Measurements from ENCODE around the gene ELMO3. TPM values are rescaled to one million over a fixed set of nuclear protein-coding genes. Genes with fewer than 3 reads are reported as not detected.

The ELMO3 gene
- total RNA-seq, 1 donor = 0.09 TPM

DNA sequence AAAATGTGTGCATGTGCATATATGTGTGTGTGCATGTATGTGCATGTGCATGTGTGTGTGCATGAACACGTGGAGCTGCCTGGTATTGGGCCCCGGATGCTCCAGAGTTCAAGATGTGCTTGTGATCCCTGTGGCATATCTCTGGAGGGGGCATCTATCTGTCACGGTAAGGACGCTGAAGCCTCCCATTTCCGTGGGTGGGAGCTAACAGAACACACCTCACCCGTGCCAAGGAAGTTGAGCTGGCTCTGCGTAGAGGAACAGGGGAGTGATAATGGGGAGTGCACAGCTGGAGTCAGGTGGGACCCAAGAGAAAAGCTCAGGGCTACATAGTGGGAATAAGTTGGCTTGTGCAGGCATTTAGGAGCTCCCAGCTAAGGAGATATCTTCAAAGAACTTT is 12.7 kb downstream of the ELMO3 start:
- TF ChIP-seq, protein P1, sequence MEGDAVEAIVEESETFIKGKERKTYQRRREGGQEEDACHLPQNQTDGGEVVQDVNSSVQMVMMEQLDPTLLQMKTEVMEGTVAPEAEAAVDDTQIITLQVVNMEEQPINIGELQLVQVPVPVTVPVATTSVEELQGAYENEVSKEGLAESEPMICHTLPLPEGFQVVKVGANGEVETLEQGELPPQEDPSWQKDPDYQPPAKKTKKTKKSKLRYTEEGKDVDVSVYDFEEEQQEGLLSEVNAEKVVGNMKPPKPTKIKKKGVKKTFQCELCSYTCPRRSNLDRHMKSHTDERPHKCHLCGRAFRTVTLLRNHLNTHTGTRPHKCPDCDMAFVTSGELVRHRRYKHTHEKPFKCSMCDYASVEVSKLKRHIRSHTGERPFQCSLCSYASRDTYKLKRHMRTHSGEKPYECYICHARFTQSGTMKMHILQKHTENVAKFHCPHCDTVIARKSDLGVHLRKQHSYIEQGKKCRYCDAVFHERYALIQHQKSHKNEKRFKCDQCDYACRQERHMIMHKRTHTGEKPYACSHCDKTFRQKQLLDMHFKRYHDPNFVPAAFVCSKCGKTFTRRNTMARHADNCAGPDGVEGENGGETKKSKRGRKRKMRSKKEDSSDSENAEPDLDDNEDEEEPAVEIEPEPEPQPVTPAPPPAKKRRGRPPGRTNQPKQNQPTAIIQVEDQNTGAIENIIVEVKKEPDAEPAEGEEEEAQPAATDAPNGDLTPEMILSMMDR (IDR thresholded peaks at IDR 0.05; ENCODE audit: insufficient read depth, low read length) = no peak
- no peak overlapping the region for H3K4me3 ChIP-seq (ENCODE audit: low read depth, low read length)
- no peak for DNase-seq (ENCODE audit: low read depth)

DNA sequence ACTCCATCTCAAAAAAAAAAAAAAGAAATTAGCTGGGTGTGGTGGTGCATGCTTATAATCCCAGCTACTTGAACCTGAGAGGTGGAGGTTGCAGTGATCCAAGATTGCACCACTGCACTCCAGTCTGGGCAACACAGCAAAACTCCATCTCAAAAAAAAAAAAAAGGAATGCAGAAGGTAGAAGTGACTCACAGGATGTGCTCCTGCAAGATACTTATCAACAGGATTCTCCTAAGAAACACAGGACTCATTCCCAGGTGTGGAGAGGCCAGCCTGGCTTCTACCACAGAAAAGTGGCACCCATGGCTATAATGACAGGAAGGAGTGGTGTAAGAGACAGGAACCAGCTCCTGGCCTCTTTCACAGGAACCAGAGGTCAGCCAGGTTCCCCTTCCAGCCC is 13.8 kb downstream of the ELMO3 start:
- TF ChIP-seq, protein P1 (IDR thresholded peaks at IDR 0.05; ENCODE audit: insufficient read depth, low read length) = no peak
- H3K4me3 ChIP-seq (ENCODE audit: low read depth, low read length) = no peak overlapping the region
- DNase-seq (ENCODE audit: low read depth) = no peak

DNA sequence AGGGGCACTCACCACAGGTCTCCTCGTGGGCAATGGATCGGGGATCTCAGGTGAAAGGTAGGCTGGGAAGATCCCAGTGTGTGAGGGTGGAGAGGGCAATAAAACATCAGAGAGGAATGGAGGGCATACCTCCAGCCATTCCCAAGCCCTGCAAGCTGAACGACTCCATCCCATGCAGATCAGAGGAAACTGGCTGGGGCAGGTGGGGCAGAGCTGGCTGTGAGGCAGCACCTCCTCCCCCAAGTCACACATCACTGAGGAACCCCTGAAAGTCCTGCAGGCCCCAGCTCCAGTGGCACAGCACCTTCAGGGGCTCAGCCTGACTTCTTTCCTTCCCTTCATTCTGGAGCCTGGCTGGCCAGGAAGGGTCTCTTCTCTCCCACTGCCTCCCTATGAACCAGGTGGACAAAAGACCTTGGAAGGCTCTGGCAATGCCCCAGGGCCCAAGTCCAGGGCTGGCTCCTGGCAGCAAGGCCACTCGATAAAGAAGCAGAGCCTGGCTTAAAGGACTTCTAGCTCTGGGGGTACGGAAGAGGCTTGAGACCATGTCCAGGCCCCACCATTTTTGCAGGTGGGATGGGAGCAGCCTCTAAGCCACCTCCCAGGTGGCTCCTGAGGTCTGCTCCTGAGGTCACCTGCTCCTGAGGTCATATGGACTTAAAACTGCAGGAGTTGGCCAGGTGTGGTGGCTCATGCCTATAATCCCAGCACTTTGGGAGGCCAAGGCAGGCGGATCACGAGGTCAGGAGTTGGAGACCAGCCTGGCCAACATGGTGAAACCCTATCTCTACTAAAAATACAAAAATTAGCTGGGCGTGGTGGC is 14.5 kb downstream of the ELMO3 start:
- DNase-seq (ENCODE audit: low read depth) = no peak
- TF ChIP-seq, protein P1 (IDR thresholded peaks at IDR 0.05; ENCODE audit: insufficient read depth, low read length) = no peak
- no peak overlapping the region for H3K4me3 ChIP-seq (ENCODE audit: low read depth, low read length)

DNA sequence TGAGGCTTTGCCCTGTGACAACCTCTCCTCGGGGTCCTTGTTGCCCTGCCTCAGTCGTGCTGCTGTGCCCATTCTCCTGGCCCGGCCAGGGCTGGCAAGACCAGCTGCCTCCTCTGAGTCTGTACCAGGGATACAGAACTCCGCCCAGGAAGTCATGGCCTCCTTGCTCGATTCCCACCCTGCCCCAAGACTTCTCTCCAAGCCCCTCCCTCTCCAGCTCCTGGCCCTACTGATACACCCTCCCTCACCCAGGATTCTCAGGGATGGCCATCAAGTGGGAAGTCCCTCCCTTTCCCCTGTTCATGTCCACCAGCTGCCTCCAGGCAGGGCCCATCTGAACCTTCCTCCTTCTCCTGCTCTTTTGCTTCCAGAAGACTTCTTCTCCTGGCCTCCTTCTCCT is 16.8 kb downstream of the ELMO3 start:
- H3K4me3 ChIP-seq (ENCODE audit: low read depth, low read length) = no peak overlapping the region
- TF ChIP-seq, protein P1 (IDR thresholded peaks at IDR 0.05; ENCODE audit: insufficient read depth, low read length) = no peak

DNA sequence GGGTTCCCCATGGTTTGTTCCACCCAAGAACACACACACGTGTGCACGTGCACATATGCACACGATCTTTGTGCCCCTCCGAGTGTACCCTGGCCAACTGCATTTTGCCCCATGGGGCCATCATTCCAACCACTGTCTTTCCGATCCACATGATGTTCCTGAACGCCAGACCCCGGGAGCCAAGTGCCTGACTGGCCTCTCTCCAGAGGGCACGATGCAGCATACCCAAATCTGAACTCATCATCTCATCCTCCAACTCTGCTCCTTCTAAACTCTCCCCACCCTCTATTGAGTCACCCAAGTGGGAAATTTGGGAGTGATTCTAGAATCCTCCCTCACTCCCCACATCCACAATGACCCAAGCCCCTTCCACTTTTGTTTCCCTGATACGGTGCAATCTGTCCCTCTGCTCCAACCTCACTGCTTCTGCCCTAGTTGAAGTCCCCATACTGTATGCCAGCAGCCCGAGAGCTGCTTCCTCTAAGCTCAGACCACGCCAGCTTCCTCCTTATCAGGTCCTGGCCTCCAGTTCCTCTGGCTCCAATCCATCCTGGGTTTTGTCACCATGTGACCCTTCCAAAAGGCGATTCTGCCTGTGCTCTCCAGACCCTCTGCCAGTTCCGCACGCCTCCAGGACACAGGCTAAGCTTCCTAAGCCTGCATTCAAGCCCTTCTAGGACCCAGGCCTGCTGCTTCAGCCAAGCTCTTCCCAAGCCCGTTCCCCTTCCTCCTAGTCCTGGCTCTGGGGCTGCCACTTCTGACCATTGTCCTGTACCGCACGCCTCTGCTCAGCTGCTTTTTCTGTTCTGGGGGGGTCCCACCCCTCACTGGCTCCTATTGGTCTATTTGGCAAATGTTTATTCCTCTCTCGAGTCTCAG is 17.9 kb downstream of the ELMO3 start:
- TF ChIP-seq, protein P1 (IDR thresholded peaks at IDR 0.05; ENCODE audit: insufficient read depth, low read length) = no peak
- no peak overlapping the region for H3K4me3 ChIP-seq (ENCODE audit: low read depth, low read length)
- peak; percentile 26 for DNase-seq (ENCODE audit: low read depth)

More for the DNA sequence above, 16.8 kb downstream of the ELMO3 start:
- no peak for DNase-seq (ENCODE audit: low read depth)

DNA sequence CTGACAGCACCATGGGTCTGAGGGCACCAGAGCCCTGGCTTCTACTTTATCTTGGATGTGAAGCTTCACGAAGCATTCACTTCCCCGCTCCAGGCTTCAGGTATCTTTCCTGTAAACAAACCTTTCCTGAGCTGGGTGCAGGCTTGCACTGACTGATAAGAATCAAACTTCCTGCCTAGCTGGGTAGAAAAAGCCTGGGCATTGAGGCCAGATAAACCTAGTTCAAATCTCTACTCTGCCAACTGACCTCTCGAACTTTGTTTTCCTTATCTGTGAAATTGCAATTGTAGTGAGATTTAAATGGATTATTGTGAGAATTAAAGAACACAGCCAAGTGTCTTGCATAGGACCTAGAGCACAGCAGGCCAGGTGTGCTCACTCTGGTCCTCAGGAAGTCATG is 25.1 kb downstream of the ELMO3 start:
- no peak overlapping the region for H3K4me3 ChIP-seq (ENCODE audit: low read depth, low read length)
- DNase-seq (ENCODE audit: low read depth) = no peak
- TF ChIP-seq, protein P1 (IDR thresholded peaks at IDR 0.05; ENCODE audit: insufficient read depth, low read length) = no peak

All from fibroblast of the aortic adventitia (primary cell).